K562 (cell line): Measurements from ENCODE around the gene SRBD1. TPM values are rescaled to one million over a fixed set of nuclear protein-coding genes. Genes with fewer than 3 reads are reported as not detected.
A peak's percentile ranks its signal among the peaks of the same experiment; 100 is the strongest.

Experiments
- ATAC-seq: fragments of 200-7000 bp; cut with Tn5 transposase; 3 replicates; pipeline ENCODE4 v1.9.1; 2020; ENCODE audit warnings: moderate library complexity
- BruUV-seq: library from RNA; stranded (reverse); fragments of 400-500 nt; replicated peaks from 2 replicates; lab custom pipeline; 2021; lab: Mats Ljungman, UMichigan
- CTCF ChIA-PET: fragments of 300-600 bp; formaldehyde crosslinking; extraction: SDS; loops from one replicate; lab custom pipeline; 2021; ENCODE audit warnings: low intra/inter-chr PET ratio; lab: Yijun Ruan, JAX
- POLR2A ChIA-PET: fragments of 300-600, 350-650 bp; sonication (Branson Sonifier 250); formaldehyde crosslinking; extraction: SDS; loops from one replicate; lab custom pipeline; 2021; ENCODE audit warnings: antibody characterized with exemption, inconsistent platforms; lab: Yijun Ruan, JAX
- DNase-seq, 4 experiments: peaks; one replicate each; pipeline versions ENCODE4 v3.0.0 to v3.0.0-alpha.2; 2011 to 2018; ENCODE audit warnings: low spot score in 3 of 4, mixed read lengths in 3 of 4; ENCODE audit errors: extremely low read depth in 1 of 4
- FAIRE-seq: peaks from 2 replicates; lab custom pipeline; 2011; peaks lifted over from hg19 to GRCh38; lab: Jason Lieb, UNC
- H2AFZ ChIP-seq: 2 replicates; pipeline ENCODE4 v1.6.0; 2011; ENCODE audit warnings: low read depth, low read length, control low read depth, inconsistent platforms
- H3K27ac ChIP-seq: fragments of 200-600 bp; 3 replicates; pipeline ENCODE4 v1.8.0; 2011; ENCODE audit warnings: low read depth, mild to moderate bottlenecking, control low read depth, inconsistent platforms, low read length, moderate library complexity, mixed read lengths; ENCODE audit errors: extremely low read depth
- H3K27me3 ChIP-seq, 2 experiments: fragments of 300-600 bp in 1 of 2; 2 replicates in 1 of 2; 3 replicates in 1 of 2; pipeline versions ENCODE4 v1.6.0 to v1.8.0; 2011; ENCODE audit warnings: inconsistent platforms in 2 of 2, low read length in 2 of 2, mild to moderate bottlenecking in 1 of 2, mixed read lengths in 1 of 2, moderate library complexity in 1 of 2; ENCODE audit not compliant: control insufficient read depth in 2 of 2, insufficient read depth in 2 of 2
- H3K36me3 ChIP-seq: fragments of 300-600 bp; 3 replicates; pipeline ENCODE4 v1.8.0; 2011; ENCODE audit warnings: mild to moderate bottlenecking, low read length, inconsistent platforms; ENCODE audit not compliant: control insufficient read depth, insufficient read depth
- H3K4me1 ChIP-seq, 2 experiments: fragments of 200-600 bp in 1 of 2; replicated peaks in 1 of 2; 2 replicates in 1 of 2; 3 replicates in 1 of 2; pipeline versions ENCODE4 v1.5.1 to v1.8.0; 2011; ENCODE audit warnings: inconsistent platforms in 2 of 2, low read length in 2 of 2, mild to moderate bottlenecking in 1 of 2, mixed read lengths in 1 of 2, moderate library complexity in 1 of 2; ENCODE audit not compliant: control insufficient read depth in 2 of 2, insufficient read depth in 2 of 2
- H3K4me2 ChIP-seq: 2 replicates; pipeline ENCODE4 v1.6.1; 2011; ENCODE audit warnings: low read length, control low read depth, inconsistent platforms, mixed read lengths; ENCODE audit not compliant: insufficient read depth
- H3K4me3 ChIP-seq: fragments of 200-600 bp; sonication (generic), shearing (Covaris generic); 2 replicates; pipeline ENCODE4 v1.5.1; 2016; ENCODE audit warnings: control low read depth, inconsistent platforms
- H3K79me2 ChIP-seq: fragments of 200-600 bp; 3 replicates; pipeline ENCODE4 v1.8.0; 2011; ENCODE audit warnings: low read length, inconsistent platforms; ENCODE audit not compliant: control insufficient read depth, insufficient read depth
- H3K9ac ChIP-seq, 2 experiments: 2 replicates each; pipeline versions ENCODE4 v1.6.0 to v1.6.1; 2011; ENCODE audit warnings: low read depth in 2 of 2, low read length in 2 of 2, control low read depth in 1 of 2, inconsistent platforms in 1 of 2, mild to moderate bottlenecking in 1 of 2, mixed read lengths in 1 of 2; ENCODE audit not compliant: insufficient read depth in 1 of 2
- H3K9me1 ChIP-seq: one replicate; pipeline ENCODE4 v1.6.0; 2011; ENCODE audit warnings: inconsistent platforms, mild to moderate bottlenecking, low read length, moderate library complexity; ENCODE audit not compliant: control insufficient read depth, insufficient read depth
- H3K9me3 ChIP-seq: replicated peaks from 2 replicates; pipeline ENCODE4 v1.5.1; 2011; ENCODE audit warnings: low read depth, low read length, inconsistent platforms; ENCODE audit not compliant: control insufficient read depth, insufficient read depth
- H4K20me1 ChIP-seq: replicated peaks from 2 replicates; pipeline ENCODE4 v1.6.1; 2011; ENCODE audit warnings: low read length, inconsistent platforms, mixed read lengths; ENCODE audit not compliant: control insufficient read depth, insufficient read depth
- ZNF507 ChIP-seq: conservative IDR thresholded peaks from 2 replicates; pipeline ENCODE4 v1.6.1; 2017; ENCODE audit warnings: missing genetic modification characterization, missing compliant biosample characterization
- WGBS: fragments of 100-300 bp; shearing (Covaris generic); methylation state at CpG from one replicate; pipeline ENCODE4 v1.1.6; 2016; ENCODE audit warnings: low coverage, mixed read lengths; ENCODE audit not compliant: insufficient coverage; ENCODE audit errors: missing lambda C conversion rate; 5-methylcytosine and 5-hydroxymethylcytosine counted together
- in situ Hi-C: fragments of 300-500 bp; cut with MboI; formaldehyde crosslinking; loops from 4 replicates; pipeline ENCODE4 v1.15.0; 2018; ENCODE audit warnings: inconsistent platforms, mixed read lengths
- intact Hi-C: fragments of 100-400 bp; cut with micrococcal nuclease; formaldehyde crosslinking; loops from 2 replicates; pipeline ENCODE4 v1.14.2; 2022
- polyA plus RNA-seq, 8 experiments: library from polyadenylated mRNA; depleted of rRNA in 4 of 8; stranded (reverse) in 5 of 8; unstranded in 3 of 8; fragments of >200 nt; fragmentation: Nextera tagmentation in 2 of 8; fragmentation: Illumina TruSeq in 1 of 8; extraction: Ambion mirVana in 2 of 8; extraction: Trizol in 1 of 8; gene quantifications; 2 replicates each; pipeline versions ENCODE4 v1.2.1 to v1.2.3, GENCODE V29; 2011 to 2014; ENCODE audit warnings: inconsistent platforms in 1 of 8, missing spikeins in 1 of 8
- total RNA-seq, 7 experiments: library from RNA; depleted of rRNA in 6 of 7; stranded (reverse); fragments of >200 nt in 6 of 7; fragmentation: Illumina TruSeq in 2 of 7; extraction: Trizol in 2 of 7; gene quantifications; 2 replicates each; pipeline versions ENCODE4 v1.2.1 to v1.2.3, GENCODE V29; 2011 to 2021; ENCODE audit warnings: low replicate concordance in 1 of 7
- TF ChIP-seq, protein P1 (sequence below): fragments of 450-650 bp; IDR thresholded peaks from 2 replicates; pipeline ENCODE4 v1.6.1; 2018; ENCODE audit not compliant: partially characterized antibody

SRBD1 gene
- total and polyA plus RNA-seq, 9 of the 15 experiments (the other 6 are each of a cell fraction or from before 2014, with no cell fraction given), result 6.9 to 23.2 (median 14.7) TPM

DNA sequence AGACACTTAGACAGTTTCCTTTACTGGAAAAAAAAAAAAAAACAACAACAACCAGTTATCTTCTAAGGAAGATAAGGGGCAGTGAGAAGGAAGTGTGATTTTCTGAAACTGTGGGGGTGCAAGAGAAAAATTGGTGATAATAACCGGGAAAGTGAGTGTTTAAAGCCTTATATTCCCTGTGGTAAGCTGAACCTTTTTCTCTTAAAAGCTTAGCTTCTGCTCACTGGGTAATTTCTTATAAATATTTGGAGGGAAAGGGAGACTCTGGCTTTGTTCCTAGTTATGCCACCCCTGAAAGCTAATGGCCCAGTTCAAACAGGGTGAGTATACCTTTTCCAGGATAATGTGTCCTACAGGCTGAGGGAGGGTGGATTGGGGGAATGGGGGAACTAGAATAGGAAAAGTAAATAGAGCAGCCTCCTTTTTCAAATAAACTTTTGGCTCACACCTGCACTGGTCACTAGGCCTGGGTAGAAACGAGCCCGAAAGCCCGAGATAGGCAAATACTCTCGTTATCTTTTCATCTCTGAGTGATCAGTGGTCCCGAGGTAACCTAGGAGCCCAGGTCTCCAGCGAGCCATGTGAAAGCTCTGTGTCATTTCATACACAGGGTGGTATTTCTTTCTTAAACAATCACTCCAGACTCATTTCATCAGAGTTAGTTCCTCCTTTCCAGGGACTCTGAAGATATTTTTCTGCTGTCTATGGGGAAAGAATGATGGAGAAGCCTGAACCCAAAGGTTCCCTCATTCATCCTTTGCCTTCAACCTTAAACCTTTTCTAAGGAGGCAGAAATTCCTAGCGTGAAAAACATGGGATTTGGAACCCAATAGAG, 15.5 kb upstream of the SRBD1 start:
- FAIRE-seq, result no peak
- H3K9me3 ChIP-seq, result no peaks in the 10 kb centered on the region; the same call in 1 of the 2 replicates
- no peak for ATAC-seq
- no peaks in the 10 kb centered on the region for H3K36me3 ChIP-seq
- H2AFZ ChIP-seq, result no peak overlapping the region
- no peaks in the 10 kb centered on the region for H3K9me1 ChIP-seq
- no peaks in the 10 kb centered on the region for H3K4me1 ChIP-seq
- H3K9ac ChIP-seq, result no peak overlapping the region
- H4K20me1 ChIP-seq, result no peaks in the 10 kb centered on the region
- no peak overlapping the region for H3K4me3 ChIP-seq
- ChIA-PET CTCF (interaction anchor here (0.6 kb wide), 1 partner anchor 216 kb away, joined by 3 read pairs; no protein-coding TSS in a partner anchor), POLR2A (interaction anchor here (0.7 to 2.2 kb wide), 4 partner anchors 9 to 220 kb away, joined by 4 to 9 read pairs (median 7); partner anchors contain the start of gene SRBD1)
- TF ChIP-seq ZNF507 (tag), result no peak
- TF ChIP-seq, protein P1, sequence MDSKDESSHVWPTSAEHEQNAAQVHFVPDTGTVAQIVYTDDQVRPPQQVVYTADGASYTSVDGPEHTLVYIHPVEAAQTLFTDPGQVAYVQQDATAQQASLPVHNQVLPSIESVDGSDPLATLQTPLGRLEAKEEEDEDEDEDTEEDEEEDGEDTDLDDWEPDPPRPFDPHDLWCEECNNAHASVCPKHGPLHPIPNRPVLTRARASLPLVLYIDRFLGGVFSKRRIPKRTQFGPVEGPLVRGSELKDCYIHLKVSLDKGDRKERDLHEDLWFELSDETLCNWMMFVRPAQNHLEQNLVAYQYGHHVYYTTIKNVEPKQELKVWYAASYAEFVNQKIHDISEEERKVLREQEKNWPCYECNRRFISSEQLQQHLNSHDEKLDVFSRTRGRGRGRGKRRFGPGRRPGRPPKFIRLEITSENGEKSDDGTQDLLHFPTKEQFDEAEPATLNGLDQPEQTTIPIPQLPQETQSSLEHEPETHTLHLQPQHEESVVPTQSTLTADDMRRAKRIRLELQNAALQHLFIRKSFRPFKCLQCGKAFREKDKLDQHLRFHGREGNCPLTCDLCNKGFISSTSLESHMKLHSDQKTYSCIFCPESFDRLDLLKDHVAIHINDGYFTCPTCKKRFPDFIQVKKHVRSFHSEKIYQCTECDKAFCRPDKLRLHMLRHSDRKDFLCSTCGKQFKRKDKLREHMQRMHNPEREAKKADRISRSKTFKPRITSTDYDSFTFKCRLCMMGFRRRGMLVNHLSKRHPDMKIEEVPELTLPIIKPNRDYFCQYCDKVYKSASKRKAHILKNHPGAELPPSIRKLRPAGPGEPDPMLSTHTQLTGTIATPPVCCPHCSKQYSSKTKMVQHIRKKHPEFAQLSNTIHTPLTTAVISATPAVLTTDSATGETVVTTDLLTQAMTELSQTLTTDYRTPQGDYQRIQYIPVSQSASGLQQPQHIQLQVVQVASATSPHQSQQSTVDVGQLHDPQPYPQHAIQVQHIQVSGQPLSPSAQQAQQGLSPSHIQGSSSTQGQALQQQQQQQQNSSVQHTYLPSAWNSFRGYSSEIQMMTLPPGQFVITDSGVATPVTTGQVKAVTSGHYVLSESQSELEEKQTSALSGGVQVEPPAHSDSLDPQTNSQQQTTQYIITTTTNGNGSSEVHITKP, result peak; percentile 91
- peaks cover 5 to 17% of the 10 kb centered on the region in 2 experiments for H3K27me3 ChIP-seq
- in situ Hi-C loops (no loop called here), intact Hi-C loops (no loop called here)
- H3K79me2 ChIP-seq, result no peaks in the 10 kb centered on the region
- 2% methylated on average over 8 of the region's 8 CpGs for WGBS
- DNase-seq, result no peak
- no peak overlapping the region for H3K4me2 ChIP-seq
- H3K27ac ChIP-seq, result no peak overlapping the region
- BruUV-seq, result no TSS peak
